ENCODE data around the gene LRRC8D.

The LRRC8D gene

GRCh38 chr1:89807983-89808382, 12.8 kb upstream of the LRRC8D start:
- no peak for DNase-seq

- no peak for DNase-seq
Measured at GRCh38 chr1:89808441-89809117, 12.3 kb upstream of the LRRC8D start.

GRCh38 chr1:89809556-89809955, 11.3 kb upstream of the LRRC8D start:
- DNase-seq: no peak

GRCh38 chr1:89810302-89810701, 10.5 kb upstream of the LRRC8D start:
- DNase-seq: no peak

GRCh38 chr1:89810880-89811279, 10.0 kb upstream of the LRRC8D start:
- DNase-seq: no peak

- DNase-seq: no peak
Measured at GRCh38 chr1:89812992-89813391, 7.8 kb upstream of the LRRC8D start.

- DNase-seq: no peak
Measured at GRCh38 chr1:89815040-89815439, 5.8 kb upstream of the LRRC8D start.

- DNase-seq: no peak
Measured at GRCh38 chr1:89815611-89816010, 5.2 kb upstream of the LRRC8D start.

GRCh38 chr1:89816366-89816765, 4.5 kb upstream of the LRRC8D start:
- no peak for DNase-seq

- DNase-seq: peak; percentile 72
Measured at GRCh38 chr1:89821322-89822108, 683 bp downstream of the LRRC8D start.

- no peak for DNase-seq
Measured at GRCh38 chr1:89822109-89822962, 1.5 kb downstream of the LRRC8D start.

- DNase-seq: no peak
Measured at GRCh38 chr1:89822999-89823628, 2.3 kb downstream of the LRRC8D start.

- DNase-seq: no peak
Measured at GRCh38 chr1:89823679-89824292, 3.0 kb downstream of the LRRC8D start.

- no peak for DNase-seq
Measured at GRCh38 chr1:89826594-89826993, 5.8 kb downstream of the LRRC8D start.

GRCh38 chr1:89827330-89827729, 6.5 kb downstream of the LRRC8D start:
- no peak for DNase-seq

- DNase-seq: no peak
Measured at GRCh38 chr1:89827902-89828301, 7.1 kb downstream of the LRRC8D start.

- DNase-seq: no peak
Measured at GRCh38 chr1:89829186-89829585, 8.4 kb downstream of the LRRC8D start.

- DNase-seq: no peak
Measured at GRCh38 chr1:89831462-89832120, 10.8 kb downstream of the LRRC8D start.

GRCh38 chr1:89832496-89833127, 11.8 kb downstream of the LRRC8D start:
- DNase-seq: no peak

- no peak for DNase-seq
Measured at GRCh38 chr1:89833183-89834082, 12.6 kb downstream of the LRRC8D start.

Data from activated T-cell treated with anti-CD3 and anti-CD28 coated beads, Interleukin-2, amount 50 U/mL, for 1 hour (primary cell).